ENCODE measurements around the gene MSH5. TPM values are rescaled to one million over a fixed set of nuclear protein-coding genes. Genes with fewer than 3 reads are reported as not detected.

The MSH5 gene
- polyA plus RNA-seq, 2 of the 4 experiments (the other 2 are of a cell fraction) = 17.4 to 36.5 TPM

- CTCF ChIA-PET = interaction anchor here (0.8 to 4.1 kb wide), 9 partner anchors 10 to 78 kb away, joined by 3 to 27 read pairs (median 5); partner anchors contain the start of genes DDAH2 and VARS1
- POLR2A ChIA-PET = interaction anchor here (0.5 to 2.2 kb wide), 4 partner anchors 9 to 21 kb away, joined by 3 to 54 read pairs (median 18); partner anchors contain the start of genes HSPA1A, HSPA1B, HSPA1L and VARS1
- FAIRE-seq (no peak), DNase-seq (ENCODE audit: low read depth in 1 of 2, low spot score in 1 of 2) (no peak), ATAC-seq (peak; percentile 49 to 50; a peak in 4 of 6 replicates)
- WGBS (ENCODE audit: missing lambda C conversion rate) = 17% methylated on average over 7 of the region's 7 CpGs
- Histone ChIP-seq H3K4me1 (peaks cover 12% of the 10 kb centered on the region), H3K4me3 (peak overlapping the region; percentile 56), H3K9me3 (no peaks in the 10 kb centered on the region), H3K4me2 (peak overlapping the region; percentile 75), H3K27ac (peak overlapping the region; percentile 84 to 92)
- TF ChIP-seq EHF (CRISPR knock-in tag; IDR thresholded peaks at IDR 0.05) (no peak), POLR2A (IDR thresholded peaks at IDR 0.05; ENCODE audit: low read length) (no peak), FOSB (CRISPR knock-in tag; IDR thresholded peaks at IDR 0.05) (no peak), KDM5A (IDR thresholded peaks at IDR 0.05) (no peak), JUN (IDR thresholded peaks at IDR 0.05) (no peak), MAFK (IDR thresholded peaks at IDR 0.05; ENCODE audit: partially characterized antibody) (no peak), EHMT2 (IDR thresholded peaks at IDR 0.05; ENCODE audit: low read depth) (no peak), RARB (CRISPR knock-in tag; IDR thresholded peaks at IDR 0.05) (no peak), RCOR1 (IDR thresholded peaks at IDR 0.05; ENCODE audit: low read depth, low read length) (no peak), CHD4 (IDR thresholded peaks at IDR 0.05; ENCODE audit: borderline replicate concordance) (no peak), SMC3 (IDR thresholded peaks at IDR 0.05) (no peak), FOXS1 (CRISPR knock-in tag; IDR thresholded peaks at IDR 0.05) (no peak), CHD2 (IDR thresholded peaks at IDR 0.05; ENCODE audit: low read length, partially characterized antibody) (no peak), RFX5 (IDR thresholded peaks at IDR 0.05) (no peak), ZC3H11A (IDR thresholded peaks at IDR 0.05) (no peak)
Observed at GRCh38 chr6:31805939-31806469, 66.2 kb downstream of the MSH5 start.

- ChIA-PET POLR2A (interaction anchor here (0.5 to 2.2 kb wide), 9 partner anchors 8 to 143 kb away, joined by 3 to 54 read pairs (median 5); partner anchors contain the start of genes HSPA1A, HSPA1B, HSPA1L and MPIG6B), CTCF (interaction anchor here (0.6 to 4.1 kb wide), 16 partner anchors 9 to 102 kb away, joined by 3 to 27 read pairs (median 3); partner anchors contain the start of genes DDAH2, HSPA1A, HSPA1L and VARS1)
- peak within 1 kb of the TSS; percentile 56 for H3K4me3 ChIP-seq
- FAIRE-seq (no peak), DNase-seq (ENCODE audit: low read depth in 1 of 2, low spot score in 1 of 2) (peak; percentile 89 to 94), ATAC-seq (peak; percentile 96 to 97)
- H3K9me3 ChIP-seq = no peaks in the 10 kb centered on the region
- peaks cover 12% of the 10 kb centered on the region for H3K4me1 ChIP-seq
- peak within 1 kb of the TSS; percentile 84 to 92 for H3K27ac ChIP-seq
- peak within 1 kb of the TSS; percentile 80 for H3K4me2 ChIP-seq
- WGBS (ENCODE audit: missing lambda C conversion rate) = under 1% methylated on average over 27 of the region's 51 CpGs
- no peak for TF ChIP-seq BHLHE40 (IDR thresholded peaks at IDR 0.05; ENCODE audit: low read depth, low read length)
- 0 out of 3 replicates have a peak, but pooled peaks have one; percentile 68 for TF ChIP-seq BCL3 (IDR thresholded peaks at IDR 0.05)
- no peak for TF ChIP-seq SMC3 (IDR thresholded peaks at IDR 0.05)
- no peak for TF ChIP-seq TP53 (CRISPR knock-in tag; IDR thresholded peaks at IDR 0.05)
- no peak for TF ChIP-seq RNF2 (IDR thresholded peaks at IDR 0.05; ENCODE audit: borderline replicate concordance, low read depth)
- TF ChIP-seq SREBF2 (IDR thresholded peaks at IDR 0.05) = no peak
- TF ChIP-seq FOSB (CRISPR knock-in tag; IDR thresholded peaks at IDR 0.05) = no peak
- TF ChIP-seq TFCP2L1 (CRISPR knock-in tag; IDR thresholded peaks at IDR 0.05) = no peak
- peak; percentile 68 for TF ChIP-seq MAX (IDR thresholded peaks at IDR 0.05)
- TF ChIP-seq CEBPB (IDR thresholded peaks at IDR 0.05) = no peak
- no peak for TF ChIP-seq JUNB (IDR thresholded peaks at IDR 0.05)
- TF ChIP-seq HMGXB4 (CRISPR knock-in tag; IDR thresholded peaks at IDR 0.05; ENCODE audit: borderline replicate concordance) = no peak
- TF ChIP-seq MYC (IDR thresholded peaks at IDR 0.05; ENCODE audit: borderline replicate concordance, low read length) = no peak
- peak; percentile 31 for TF ChIP-seq CTCF (IDR thresholded peaks at IDR 0.05)
- TF ChIP-seq RFX5 (IDR thresholded peaks at IDR 0.05) = no peak
- TF ChIP-seq MAZ (IDR thresholded peaks at IDR 0.05; ENCODE audit: borderline replicate concordance, low read depth, low read length) = no peak
- TF ChIP-seq ZFP36 (IDR thresholded peaks at IDR 0.05; ENCODE audit: borderline replicate concordance, partially characterized antibody) = no peak
- no peak for TF ChIP-seq GATA3 (IDR thresholded peaks at IDR 0.05; ENCODE audit: borderline replicate concordance)
- no peak for TF ChIP-seq ZC3H11A (IDR thresholded peaks at IDR 0.05)
- TF ChIP-seq USF2 (IDR thresholded peaks at IDR 0.05) = no peak
- no peak for TF ChIP-seq RCOR1 (IDR thresholded peaks at IDR 0.05; ENCODE audit: low read depth, low read length)
- no peak for TF ChIP-seq RARB (CRISPR knock-in tag; IDR thresholded peaks at IDR 0.05)
Observed at GRCh38 chr6:31806470-31807272, 66.9 kb downstream of the MSH5 start, which contains the start of gene LSM2. Gene LSM2, minus strand, starts transcription at chr6:31806966. Its CDS starts 209 bp downstream, at chr6:31806757.

Measured in A549 (cell line).